ENCODE measurements around the gene OR10D3.
"Not testable (repeated sequence)": the region's sequence is repeated elsewhere in the genome, so short reads cannot be mapped to it uniquely, and the experiment has no call there.

The OR10D3 gene

GRCh38 chr11:124194293-124195188 lies 11.4 kb downstream of the OR10D3 start:
- no peak for DNase-seq (ENCODE audit: low read depth in 2 of 2)

- no peak for DNase-seq (ENCODE audit: low read depth in 2 of 2)
Observed at GRCh38 chr11:124195189-124195734, 12.1 kb downstream of the OR10D3 start.

- DNase-seq (ENCODE audit: low read depth in 2 of 2) = no peak
Observed at GRCh38 chr11:124197999-124198398, 14.9 kb downstream of the OR10D3 start.

- DNase-seq (ENCODE audit: low read depth in 2 of 2) = no peak
Observed at GRCh38 chr11:124198897-124199296, 15.8 kb downstream of the OR10D3 start.

- no peak for DNase-seq (ENCODE audit: low read depth in 2 of 2)
Observed at GRCh38 chr11:124199702-124200101, 16.6 kb downstream of the OR10D3 start.

GRCh38 chr11:124200671-124201070 lies 17.5 kb downstream of the OR10D3 start:
- no peak for DNase-seq (ENCODE audit: low read depth in 2 of 2)

GRCh38 chr11:124202951-124203350 lies 19.8 kb downstream of the OR10D3 start:
- DNase-seq (ENCODE audit: low read depth in 2 of 2) = no peak

- no peak for DNase-seq (ENCODE audit: low read depth in 2 of 2)
Observed at GRCh38 chr11:124204008-124204407, 20.9 kb downstream of the OR10D3 start.

GRCh38 chr11:124207102-124207792 lies 24.1 kb downstream of the OR10D3 start:
- no peak for DNase-seq (ENCODE audit: low read depth in 2 of 2)

- no peak for DNase-seq (ENCODE audit: low read depth in 2 of 2)
Observed at GRCh38 chr11:124209824-124210357, 26.7 kb downstream of the OR10D3 start.

- no peak for DNase-seq (ENCODE audit: low read depth in 2 of 2)
Observed at GRCh38 chr11:124210421-124210820, 27.3 kb downstream of the OR10D3 start.

- DNase-seq (ENCODE audit: low read depth in 2 of 2) = no peak
Observed at GRCh38 chr11:124211321-124211720, 28.2 kb downstream of the OR10D3 start.

- no peak for DNase-seq (ENCODE audit: low read depth in 2 of 2)
Observed at GRCh38 chr11:124214027-124214426, 30.9 kb downstream of the OR10D3 start.

- DNase-seq (ENCODE audit: low read depth in 2 of 2) = no peak
Observed at GRCh38 chr11:124219126-124219525, 36.0 kb downstream of the OR10D3 start.

- DNase-seq (ENCODE audit: low read depth in 2 of 2) = no peak
Observed at GRCh38 chr11:124222407-124222806, 39.3 kb downstream of the OR10D3 start.

- DNase-seq (ENCODE audit: low read depth in 2 of 2) = not testable (repeated sequence)
Observed at GRCh38 chr11:124224618-124225423, 41.7 kb downstream of the OR10D3 start.

- no peak for DNase-seq (ENCODE audit: low read depth in 2 of 2)
Observed at GRCh38 chr11:124225471-124225870, 42.3 kb downstream of the OR10D3 start.

GRCh38 chr11:124233376-124233775 lies 50.2 kb downstream of the OR10D3 start:
- DNase-seq (ENCODE audit: low read depth in 2 of 2) = no peak
